Keratinocyte (primary cell): ENCODE measurements around the gene ALOX15. TPM values are rescaled to one million over a fixed set of nuclear protein-coding genes. Genes with fewer than 3 reads are reported as not detected.

Source experiments
- DNase-seq: peaks from one replicate; pipeline ENCODE4 v3.0.0-alpha.2; 2011; ENCODE audit warnings: low read depth, missing footprints, low spot score
- FAIRE-seq: peaks from 2 replicates; lab custom pipeline; 2011; peaks lifted over from hg19 to GRCh38; lab: Jason Lieb, UNC
- H2AFZ ChIP-seq: 2 replicates; pipeline ENCODE4 v1.6.0; 2012; ENCODE audit warnings: low read length, control low read depth, inconsistent platforms; ENCODE audit not compliant: control insufficient read depth
- H3K27ac ChIP-seq: 2 replicates; pipeline ENCODE4 v1.5.1; 2011; ENCODE audit warnings: low read length; ENCODE audit not compliant: control insufficient read depth, insufficient read depth
- H3K27me3 ChIP-seq: 3 replicates; pipeline ENCODE4 v1.6.0; 2011; ENCODE audit warnings: low read length; ENCODE audit not compliant: control insufficient read depth, insufficient read depth; ENCODE audit errors: extremely low read depth
- H3K36me3 ChIP-seq, 2 experiments: 2 replicates in 1 of 2; 3 replicates in 1 of 2; pipeline ENCODE4 v1.5.1; 2011; ENCODE audit warnings: low read length in 2 of 2, mild to moderate bottlenecking in 1 of 2; ENCODE audit not compliant: control insufficient read depth in 2 of 2, insufficient read depth in 2 of 2; ENCODE audit errors: extremely low read depth in 1 of 2
- H3K4me1 ChIP-seq: 3 replicates; pipeline ENCODE4 v1.5.1; 2011; ENCODE audit warnings: low read length; ENCODE audit not compliant: control insufficient read depth, insufficient read depth; ENCODE audit errors: extremely low read depth
- H3K4me2 ChIP-seq: 3 replicates; pipeline ENCODE4 v1.6.0; 2011; ENCODE audit warnings: low read depth, low read length; ENCODE audit not compliant: control insufficient read depth, insufficient read depth; ENCODE audit errors: extremely low read depth
- H3K4me3 ChIP-seq, 3 experiments: fragments of 200-600 bp in 1 of 3; sonication (generic) in 1 of 3; 2 replicates in 2 of 3; 3 replicates in 1 of 3; pipeline ENCODE4 v1.5.1; 2011 to 2016; ENCODE audit warnings: low read length in 3 of 3, mild to moderate bottlenecking in 3 of 3, control low read depth in 2 of 3, inconsistent platforms in 1 of 3, low read depth in 1 of 3, mixed read lengths in 1 of 3, mixed run types in 1 of 3, moderate library complexity in 1 of 3; ENCODE audit not compliant: control insufficient read depth in 2 of 3, insufficient read depth in 2 of 3; ENCODE audit errors: extremely low read depth in 1 of 3
- H3K79me2 ChIP-seq: 2 replicates; pipeline ENCODE4 v1.6.0; 2012; ENCODE audit warnings: low read length; ENCODE audit not compliant: control insufficient read depth, insufficient read depth
- H3K9ac ChIP-seq: 3 replicates; pipeline ENCODE4 v1.6.0; 2011; ENCODE audit warnings: low read length; ENCODE audit not compliant: control insufficient read depth, insufficient read depth; ENCODE audit errors: extremely low read depth
- H3K9me1 ChIP-seq: 3 replicates; pipeline ENCODE4 v1.6.0; 2011; ENCODE audit warnings: low read length; ENCODE audit not compliant: control insufficient read depth, insufficient read depth; ENCODE audit errors: extremely low read depth
- H3K9me3 ChIP-seq: 2 replicates; pipeline ENCODE4 v1.5.1; 2012; ENCODE audit warnings: low read depth, low read length; ENCODE audit not compliant: control insufficient read depth
- H4K20me1 ChIP-seq: 3 replicates; pipeline ENCODE4 v1.6.0; 2011; ENCODE audit warnings: low read length; ENCODE audit not compliant: control insufficient read depth, insufficient read depth; ENCODE audit errors: extremely low read depth
- CTCF ChIP-seq, 3 experiments: IDR thresholded peaks in 1 of 3; conservative IDR thresholded peaks in 1 of 3; optimal IDR thresholded peaks in 1 of 3; 2 replicates in 2 of 3; 3 replicates in 1 of 3; pipeline versions ENCODE3 to v1.5.1; 2011; ENCODE audit warnings: low read length in 3 of 3, mild to moderate bottlenecking in 3 of 3, moderate library complexity in 2 of 3, control low read depth in 1 of 3, inconsistent platforms in 1 of 3; ENCODE audit not compliant: insufficient read depth in 2 of 3; ENCODE audit errors: extremely low read depth in 1 of 3
- EZH2 ChIP-seq: IDR thresholded peaks from one replicate; pipeline ENCODE4 v1.6.1; 2012; ENCODE audit warnings: inconsistent platforms, mild to moderate bottlenecking, low read length, moderate library complexity
- dilution Hi-C: fragments of 300-500 bp; cut with MboI; formaldehyde crosslinking; loops from one replicate; pipeline ENCODE4 v1.7.0; 2020; ENCODE audit warnings: low sequenced_read_pairs; ENCODE audit not compliant: extremely low pct_ligation_motif_present
- polyA plus RNA-seq, 5 experiments: library from polyadenylated mRNA; depleted of rRNA in 3 of 5; stranded (reverse) in 3 of 5; stranded (forward) in 1 of 5; unstranded in 1 of 5; fragments of >200 nt; gene quantifications; 1 replicate in 1 of 5; 2 replicates in 3 of 5; 3 replicates in 1 of 5; pipeline versions ENCODE4 v1.2.1 to v1.2.3, GENCODE V29; 2011 to 2012; ENCODE audit warnings: missing spikeins in 2 of 5, low read depth in 1 of 5, low replicate concordance in 1 of 5

The ALOX15 gene
- polyA plus RNA-seq, 1 donor (not counting 4 experiments of a cell fraction or from before 2014, with no cell fraction given): 0.04 TPM

- no peaks in the 10 kb centered on the region for H3K9me1 ChIP-seq
- no peaks in the 10 kb centered on the region for H4K20me1 ChIP-seq
- no peaks in the 10 kb centered on the region for H3K4me1 ChIP-seq
- H3K9me3 ChIP-seq: no peaks in the 10 kb centered on the region
- dilution Hi-C loops: no loop called here
- no peaks in the 10 kb centered on the region for H3K36me3 ChIP-seq
- H3K4me2 ChIP-seq: no peak overlapping the region
- H3K27ac ChIP-seq: no peak overlapping the region
- no peak for FAIRE-seq
- H3K4me3 ChIP-seq: no peak overlapping the region
- DNase-seq: no peak
- peaks cover 14% of the 10 kb centered on the region for H3K27me3 ChIP-seq
- no peak overlapping the region for H3K9ac ChIP-seq
- H3K79me2 ChIP-seq: no peaks in the 10 kb centered on the region
- no peak for TF ChIP-seq EZH2
- no peak for TF ChIP-seq CTCF (optimal IDR thresholded peaks at IDR 0.05 in 1 of 3, IDR thresholded peaks at IDR 0.05 in 1 of 3, conservative IDR thresholded peaks at IDR 0.05 in 1 of 3; ENCODE audit: extremely low read depth in 1 of 3, insufficient read depth in 2 of 3, low read length in 3 of 3)
- H2AFZ ChIP-seq: no peak overlapping the region
Observed at GRCh38 chr17:4631836-4632580, 9.5 kb downstream of the ALOX15 start.

- H3K4me2 ChIP-seq: no peak overlapping the region
- TF ChIP-seq CTCF (optimal IDR thresholded peaks at IDR 0.05 in 1 of 3, IDR thresholded peaks at IDR 0.05 in 1 of 3, conservative IDR thresholded peaks at IDR 0.05 in 1 of 3; ENCODE audit: extremely low read depth in 1 of 3, insufficient read depth in 2 of 3, low read length in 3 of 3) (no peak), EZH2 (no peak)
- no peak overlapping the region for H3K27ac ChIP-seq
- no peaks in the 10 kb centered on the region for H3K79me2 ChIP-seq
- no peak overlapping the region for H3K9ac ChIP-seq
- no peak overlapping the region for H2AFZ ChIP-seq
- H3K9me3 ChIP-seq: no peaks in the 10 kb centered on the region
- no peaks in the 10 kb centered on the region for H3K4me1 ChIP-seq
- H4K20me1 ChIP-seq: no peaks in the 10 kb centered on the region
- no peak for DNase-seq
- dilution Hi-C loops: no loop called here
- no peaks in the 10 kb centered on the region for H3K36me3 ChIP-seq
- FAIRE-seq: no peak
- no peaks in the 10 kb centered on the region for H3K9me1 ChIP-seq
- H3K4me3 ChIP-seq: no peak overlapping the region
- peaks cover 10% of the 10 kb centered on the region for H3K27me3 ChIP-seq
Observed at GRCh38 chr17:4631431-4631830, 10.0 kb downstream of the ALOX15 start.
